HFFc6 (cell line): ENCODE data around the gene PRELP. TPM values are rescaled to one million over a fixed set of nuclear protein-coding genes. Genes with fewer than 3 reads are reported as not detected.
"Not testable (repeated sequence)": the region's sequence is repeated elsewhere in the genome, so short reads cannot be mapped to it uniquely, and the experiment has no call there.

Experiments
- DNase-seq: peaks from one replicate; pipeline ENCODE4 v3.0.0-alpha.2; 2018
- H3K27ac Mint-ChIP-seq: 2 replicates; pipeline ENCODE4 v1.8.0; 2020; ENCODE audit warnings: mild to moderate bottlenecking, mixed read lengths
- H3K27me3 Mint-ChIP-seq: 2 replicates; pipeline ENCODE4 v1.8.0; 2021; ENCODE audit warnings: mild to moderate bottlenecking, moderate library complexity, mixed read lengths; ENCODE audit not compliant: insufficient read depth
- H3K36me3 Mint-ChIP-seq: 2 replicates; pipeline ENCODE4 v1.8.0; 2021; ENCODE audit warnings: low read depth, mixed read lengths
- H3K4me1 Mint-ChIP-seq: 2 replicates; pipeline ENCODE4 v1.8.0; 2020; ENCODE audit warnings: low read depth, mixed read lengths
- H3K4me3 Mint-ChIP-seq: 2 replicates; pipeline ENCODE4 v1.8.0; 2020; ENCODE audit warnings: mild to moderate bottlenecking, moderate library complexity, mixed read lengths
- H3K9me3 Mint-ChIP-seq: 2 replicates; pipeline ENCODE4 v1.8.0; 2020; ENCODE audit warnings: mild to moderate bottlenecking, mixed read lengths
- total RNA-seq, 6 experiments: library from RNA; stranded (reverse); fragmentation: NEBNext Ultra II Directional; extraction: Animal tissue kit (Norgen Biotek cat#: 25700); gene quantifications; 2 replicates in 1 of 6; 3 replicates in 5 of 6; pipeline ENCODE4 v1.2.3, GENCODE V29; 2021
- TF ChIP-seq, protein P1 (sequence below): fragments of 200-600 bp; sonication (generic); IDR thresholded peaks from 2 replicates; pipeline ENCODE4 v1.5.0; 2021; ENCODE audit warnings: antibody characterized with exemption, mild to moderate bottlenecking

Gene PRELP
- total RNA-seq, 6 experiments from 2014 or later: 0.59 to 0.81 (median 0.70) TPM

DNA sequence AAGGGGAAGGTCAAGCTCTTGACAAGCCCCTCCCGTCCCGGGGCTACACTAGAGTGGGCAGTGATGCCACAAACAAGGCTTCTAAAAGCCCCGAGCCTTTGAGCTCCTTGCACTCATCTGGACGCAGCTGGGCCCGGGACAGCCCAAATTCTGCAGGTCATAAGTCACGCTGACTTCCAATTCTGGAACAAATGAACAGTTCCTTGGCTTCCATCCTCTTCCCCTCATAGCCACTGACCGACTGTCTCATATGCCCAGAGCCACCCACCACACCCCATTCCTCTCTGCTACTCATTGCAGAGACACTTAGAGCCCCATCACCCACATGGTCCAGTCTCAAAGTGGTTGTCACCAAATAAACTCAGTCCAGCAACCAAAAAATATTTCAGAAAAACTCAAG is 32.8 kb upstream of the PRELP start:
- Mint-ChIP-seq H3K4me1 (peaks cover 35% of the 10 kb centered on the region), H3K27ac (no peak overlapping the region), H3K27me3 (peaks cover 16% of the 10 kb centered on the region), H3K9me3 (peaks cover 11% of the 10 kb centered on the region), H3K4me3 (no peak overlapping the region), H3K36me3 (no peaks in the 10 kb centered on the region; the same call in 1 of the 2 replicates)
- TF ChIP-seq, protein P1, sequence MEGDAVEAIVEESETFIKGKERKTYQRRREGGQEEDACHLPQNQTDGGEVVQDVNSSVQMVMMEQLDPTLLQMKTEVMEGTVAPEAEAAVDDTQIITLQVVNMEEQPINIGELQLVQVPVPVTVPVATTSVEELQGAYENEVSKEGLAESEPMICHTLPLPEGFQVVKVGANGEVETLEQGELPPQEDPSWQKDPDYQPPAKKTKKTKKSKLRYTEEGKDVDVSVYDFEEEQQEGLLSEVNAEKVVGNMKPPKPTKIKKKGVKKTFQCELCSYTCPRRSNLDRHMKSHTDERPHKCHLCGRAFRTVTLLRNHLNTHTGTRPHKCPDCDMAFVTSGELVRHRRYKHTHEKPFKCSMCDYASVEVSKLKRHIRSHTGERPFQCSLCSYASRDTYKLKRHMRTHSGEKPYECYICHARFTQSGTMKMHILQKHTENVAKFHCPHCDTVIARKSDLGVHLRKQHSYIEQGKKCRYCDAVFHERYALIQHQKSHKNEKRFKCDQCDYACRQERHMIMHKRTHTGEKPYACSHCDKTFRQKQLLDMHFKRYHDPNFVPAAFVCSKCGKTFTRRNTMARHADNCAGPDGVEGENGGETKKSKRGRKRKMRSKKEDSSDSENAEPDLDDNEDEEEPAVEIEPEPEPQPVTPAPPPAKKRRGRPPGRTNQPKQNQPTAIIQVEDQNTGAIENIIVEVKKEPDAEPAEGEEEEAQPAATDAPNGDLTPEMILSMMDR: no peak
- peak; percentile 29 for DNase-seq

DNA sequence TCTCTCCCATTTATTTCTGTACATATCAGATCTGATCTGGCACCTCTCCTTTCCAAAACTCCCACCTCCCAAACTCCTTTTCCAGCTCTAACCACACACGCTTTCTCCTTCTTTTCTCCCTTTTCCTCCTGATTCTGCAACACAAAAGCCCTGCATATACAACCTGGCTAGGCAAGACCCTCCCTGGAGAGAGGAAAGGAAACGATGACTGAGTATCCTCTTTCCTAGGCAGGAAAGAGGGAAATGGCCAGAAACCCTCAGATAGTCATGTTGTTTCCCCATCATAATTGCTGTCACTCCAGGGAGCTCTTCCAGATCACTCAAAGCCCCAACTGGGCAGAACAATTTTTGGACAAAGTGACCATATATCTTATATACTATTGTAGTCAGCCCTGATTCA is 32.3 kb upstream of the PRELP start:
- Mint-ChIP-seq H3K36me3 (no peaks in the 10 kb centered on the region; the same call in 1 of the 2 replicates), H3K27ac (no peak overlapping the region), H3K27me3 (peaks cover 12% of the 10 kb centered on the region), H3K4me1 (peaks cover 36% of the 10 kb centered on the region), H3K9me3 (peaks cover 11% of the 10 kb centered on the region), H3K4me3 (no peak overlapping the region)
- TF ChIP-seq, protein P1: no peak
- no peak for DNase-seq

DNA sequence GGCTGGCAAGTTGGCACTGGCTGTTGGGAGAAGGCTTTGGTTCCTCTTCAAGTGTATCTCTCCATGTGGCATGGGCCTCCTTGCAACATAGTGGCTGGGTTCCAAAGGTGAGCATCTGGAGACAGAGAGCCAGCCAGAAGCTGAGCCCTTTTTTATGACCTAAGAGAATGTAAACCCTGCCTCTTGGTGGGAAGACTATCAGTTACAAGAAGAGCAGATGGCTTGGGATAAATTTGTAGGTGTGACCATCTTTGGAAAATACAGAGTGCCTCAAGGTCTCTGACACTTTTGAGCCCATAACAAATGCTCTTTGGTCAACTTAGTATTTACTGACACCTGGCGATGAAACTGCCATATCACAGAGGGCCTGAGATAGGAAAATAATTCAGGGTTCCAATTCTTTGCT is 31.4 kb upstream of the PRELP start:
- Mint-ChIP-seq H3K27me3 (peaks cover 10% of the 10 kb centered on the region), H3K27ac (no peak overlapping the region), H3K9me3 (peaks cover 11% of the 10 kb centered on the region), H3K36me3 (no peaks in the 10 kb centered on the region; the same call in 1 of the 2 replicates), H3K4me3 (no peak overlapping the region), H3K4me1 (peaks cover 44% of the 10 kb centered on the region)
- TF ChIP-seq, protein P1: no peak
- DNase-seq: no peak

DNA sequence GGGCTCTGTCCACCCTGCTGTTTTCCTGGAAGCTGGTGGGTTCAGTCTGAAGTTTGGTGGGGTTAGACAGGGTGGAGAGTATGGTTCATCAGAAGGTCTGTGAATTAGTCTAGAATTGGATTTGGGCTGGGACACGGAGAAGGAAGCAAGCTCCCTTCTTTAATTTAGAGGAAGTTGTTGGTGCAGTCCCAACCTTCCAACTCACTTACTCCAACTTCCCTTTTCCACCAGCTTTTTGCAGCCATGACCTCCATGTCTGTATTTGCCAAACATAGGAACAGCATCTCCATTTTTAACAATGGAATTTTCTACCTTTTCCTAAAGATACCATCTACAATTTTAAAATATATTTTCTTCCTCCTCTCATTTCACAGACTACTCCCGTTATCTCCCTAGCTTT is 28.5 kb upstream of the PRELP start:
- H3K9me3 Mint-ChIP-seq: peaks cover 11% of the 10 kb centered on the region
- no peak overlapping the region for H3K4me3 Mint-ChIP-seq
- no peak for DNase-seq
- H3K4me1 Mint-ChIP-seq: peaks cover 31% of the 10 kb centered on the region
- H3K27ac Mint-ChIP-seq: no peak overlapping the region
- TF ChIP-seq, protein P1: no peak
- no peaks in the 10 kb centered on the region; the same call in 1 of the 2 replicates for H3K36me3 Mint-ChIP-seq
- peaks cover 19% of the 10 kb centered on the region for H3K27me3 Mint-ChIP-seq

DNA sequence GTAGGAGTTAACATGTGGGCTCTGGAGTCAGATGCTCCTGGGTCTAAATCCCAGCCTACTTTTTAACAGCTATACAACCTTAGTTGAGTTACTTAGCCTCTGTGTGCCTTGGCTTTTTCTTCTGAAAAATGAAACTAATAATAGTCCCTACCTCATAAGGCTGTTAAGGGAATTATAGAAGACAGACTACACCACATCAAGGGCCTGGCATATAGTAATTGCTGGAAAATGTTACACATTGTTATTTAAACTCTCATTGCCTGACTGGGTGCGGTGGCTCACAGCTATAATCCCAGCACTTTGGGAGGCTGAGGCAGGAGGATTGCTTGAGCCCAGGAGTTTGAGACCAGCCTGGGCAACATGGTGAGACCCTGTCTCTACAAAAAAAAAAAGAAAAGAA is 28.0 kb upstream of the PRELP start:
- Mint-ChIP-seq H3K27me3 (peaks cover 24% of the 10 kb centered on the region), H3K4me1 (peaks cover 26% of the 10 kb centered on the region), H3K9me3 (peaks cover 11% of the 10 kb centered on the region)
- not testable (repeated sequence) for DNase-seq, H3K4me3 Mint-ChIP-seq, H3K36me3 Mint-ChIP-seq, H3K27ac Mint-ChIP-seq

DNA sequence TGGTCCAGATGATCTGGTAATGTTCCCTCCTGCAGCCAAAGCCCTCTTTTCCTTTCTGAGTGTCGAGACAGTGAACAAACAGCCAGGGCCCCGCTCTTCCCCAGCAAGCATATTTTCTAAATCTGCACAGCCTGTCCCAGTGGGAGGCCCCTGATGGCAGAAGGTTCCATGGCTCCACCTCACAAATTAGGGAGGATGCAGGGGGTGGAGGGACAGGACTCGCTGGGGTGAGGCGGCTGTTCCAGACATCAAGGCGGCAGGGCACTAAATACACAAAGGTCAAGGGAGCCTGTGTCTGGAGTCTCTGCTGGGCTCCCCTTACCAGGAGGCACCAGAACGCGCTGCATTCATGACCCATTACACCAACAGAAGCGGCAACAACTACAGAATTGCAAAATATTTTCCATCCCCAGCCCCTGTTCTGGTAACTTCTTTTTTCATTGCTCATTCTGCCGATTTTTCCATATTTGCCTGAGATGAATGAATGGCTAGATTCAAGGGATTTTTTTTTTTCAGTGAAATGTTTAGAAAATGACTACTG is 27.0 kb upstream of the PRELP start:
- Mint-ChIP-seq H3K36me3 (no peaks in the 10 kb centered on the region; the same call in 1 of the 2 replicates), H3K27me3 (peaks cover 29% of the 10 kb centered on the region), H3K4me3 (no peak overlapping the region), H3K9me3 (peaks cover 11% of the 10 kb centered on the region), H3K27ac (no peak overlapping the region), H3K4me1 (peaks cover 17% of the 10 kb centered on the region; the same call in 1 of the 2 replicates)
- TF ChIP-seq, protein P1: no peak
- DNase-seq: no peak
